ENCODE data around the gene UQCRC2.
"Not testable (repeated sequence)": the region's sequence is repeated elsewhere in the genome, so short reads cannot be mapped to it uniquely, and the experiment has no call there.

DNA sequence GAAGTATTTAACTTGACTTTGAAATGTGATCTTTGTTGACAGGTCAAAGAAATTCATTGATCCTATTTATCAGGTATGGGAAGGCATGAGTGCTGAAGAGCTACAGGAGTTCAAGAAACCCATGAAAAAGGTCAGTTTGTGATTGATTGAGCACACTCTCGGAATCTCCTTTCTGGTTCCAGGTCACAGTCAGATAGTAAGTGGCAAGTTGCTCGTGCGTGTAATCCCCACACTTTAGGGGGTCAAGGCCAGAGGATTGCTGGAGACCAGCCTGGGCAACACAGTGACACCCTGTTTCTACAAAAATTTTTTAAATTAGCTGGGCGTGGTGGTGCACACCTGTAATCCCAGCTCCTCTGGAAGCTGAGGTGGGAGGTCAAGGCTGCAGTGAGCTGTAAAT, 20.5 kb upstream of the UQCRC2 start:
- TF ChIP-seq, protein P1, sequence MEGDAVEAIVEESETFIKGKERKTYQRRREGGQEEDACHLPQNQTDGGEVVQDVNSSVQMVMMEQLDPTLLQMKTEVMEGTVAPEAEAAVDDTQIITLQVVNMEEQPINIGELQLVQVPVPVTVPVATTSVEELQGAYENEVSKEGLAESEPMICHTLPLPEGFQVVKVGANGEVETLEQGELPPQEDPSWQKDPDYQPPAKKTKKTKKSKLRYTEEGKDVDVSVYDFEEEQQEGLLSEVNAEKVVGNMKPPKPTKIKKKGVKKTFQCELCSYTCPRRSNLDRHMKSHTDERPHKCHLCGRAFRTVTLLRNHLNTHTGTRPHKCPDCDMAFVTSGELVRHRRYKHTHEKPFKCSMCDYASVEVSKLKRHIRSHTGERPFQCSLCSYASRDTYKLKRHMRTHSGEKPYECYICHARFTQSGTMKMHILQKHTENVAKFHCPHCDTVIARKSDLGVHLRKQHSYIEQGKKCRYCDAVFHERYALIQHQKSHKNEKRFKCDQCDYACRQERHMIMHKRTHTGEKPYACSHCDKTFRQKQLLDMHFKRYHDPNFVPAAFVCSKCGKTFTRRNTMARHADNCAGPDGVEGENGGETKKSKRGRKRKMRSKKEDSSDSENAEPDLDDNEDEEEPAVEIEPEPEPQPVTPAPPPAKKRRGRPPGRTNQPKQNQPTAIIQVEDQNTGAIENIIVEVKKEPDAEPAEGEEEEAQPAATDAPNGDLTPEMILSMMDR (IDR thresholded peaks at IDR 0.05): not testable (repeated sequence)
- TF ChIP-seq RAD21 (conservative IDR thresholded peaks at IDR 0.05 in 1 of 2, IDR thresholded peaks at IDR 0.05 in 1 of 2); TP53 (CRISPR knock-in tag; IDR thresholded peaks at IDR 0.05); EP300 (IDR thresholded peaks at IDR 0.05); CHD2 (IDR thresholded peaks at IDR 0.05; ENCODE audit: low read length, partially characterized antibody); POLR2A (IDR thresholded peaks at IDR 0.05; ENCODE audit: low read length): not testable (repeated sequence)
- TF ChIP-seq, protein P2, sequence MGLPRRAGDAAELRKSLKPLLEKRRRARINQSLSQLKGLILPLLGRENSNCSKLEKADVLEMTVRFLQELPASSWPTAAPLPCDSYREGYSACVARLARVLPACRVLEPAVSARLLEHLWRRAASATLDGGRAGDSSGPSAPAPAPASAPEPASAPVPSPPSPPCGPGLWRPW (IDR thresholded peaks at IDR 0.05): not testable (repeated sequence)
- TF ChIP-seq, protein P3, sequence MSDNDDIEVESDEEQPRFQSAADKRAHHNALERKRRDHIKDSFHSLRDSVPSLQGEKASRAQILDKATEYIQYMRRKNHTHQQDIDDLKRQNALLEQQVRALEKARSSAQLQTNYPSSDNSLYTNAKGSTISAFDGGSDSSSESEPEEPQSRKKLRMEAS (IDR thresholded peaks at IDR 0.05): not testable (repeated sequence)
